ENCODE results near the gene SCN5A. TPM values are rescaled to one million over a fixed set of nuclear protein-coding genes. Genes with fewer than 3 reads are reported as not detected.

SCN5A gene
- total RNA-seq, 4 donors from 2014 or later = 0.19 TPM; not detected in 3

DNA sequence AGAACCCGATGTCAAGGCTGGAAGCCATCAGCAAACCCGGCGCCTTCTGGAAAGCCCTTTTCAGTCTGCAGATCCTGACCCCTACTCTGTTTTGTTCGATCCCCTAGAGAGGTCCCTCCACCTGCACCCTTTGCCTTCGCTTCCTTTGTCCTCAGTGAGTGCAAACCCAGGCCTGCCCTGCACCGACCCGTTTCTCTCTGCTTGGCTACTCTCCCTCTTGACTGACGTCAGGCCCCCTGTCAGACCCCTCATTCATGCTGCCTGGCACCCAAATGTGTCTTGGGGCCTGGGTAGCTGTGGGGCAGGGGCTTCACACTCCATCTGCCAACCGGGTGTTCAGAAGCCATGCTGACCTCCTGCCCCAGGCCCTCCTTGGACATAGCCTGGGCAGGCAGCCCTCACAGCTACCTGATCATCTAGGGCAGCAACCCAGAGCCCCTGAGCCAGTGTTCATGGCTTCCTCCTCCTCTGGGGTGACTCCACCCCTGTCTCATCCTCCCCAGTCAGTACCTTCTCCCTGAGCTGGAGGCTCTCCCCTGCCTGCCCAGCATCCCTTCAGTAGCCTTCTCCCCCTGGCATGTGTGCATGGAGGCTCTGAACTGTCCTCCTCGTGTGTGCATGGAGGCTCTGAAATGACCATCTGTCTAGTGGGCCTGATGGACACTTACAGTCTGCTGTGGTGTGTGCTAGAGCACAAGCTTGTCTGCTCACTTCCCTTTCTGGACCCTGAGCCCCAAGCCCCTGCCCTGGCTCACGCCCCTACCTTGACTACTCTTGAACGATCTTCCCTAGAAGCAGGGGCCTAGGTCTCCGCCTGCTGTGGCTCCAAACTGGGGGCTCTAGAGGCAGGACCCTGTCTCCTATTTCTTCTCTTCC is 83.9 kb downstream of the SCN5A start:
- TF ChIP-seq, protein P1, sequence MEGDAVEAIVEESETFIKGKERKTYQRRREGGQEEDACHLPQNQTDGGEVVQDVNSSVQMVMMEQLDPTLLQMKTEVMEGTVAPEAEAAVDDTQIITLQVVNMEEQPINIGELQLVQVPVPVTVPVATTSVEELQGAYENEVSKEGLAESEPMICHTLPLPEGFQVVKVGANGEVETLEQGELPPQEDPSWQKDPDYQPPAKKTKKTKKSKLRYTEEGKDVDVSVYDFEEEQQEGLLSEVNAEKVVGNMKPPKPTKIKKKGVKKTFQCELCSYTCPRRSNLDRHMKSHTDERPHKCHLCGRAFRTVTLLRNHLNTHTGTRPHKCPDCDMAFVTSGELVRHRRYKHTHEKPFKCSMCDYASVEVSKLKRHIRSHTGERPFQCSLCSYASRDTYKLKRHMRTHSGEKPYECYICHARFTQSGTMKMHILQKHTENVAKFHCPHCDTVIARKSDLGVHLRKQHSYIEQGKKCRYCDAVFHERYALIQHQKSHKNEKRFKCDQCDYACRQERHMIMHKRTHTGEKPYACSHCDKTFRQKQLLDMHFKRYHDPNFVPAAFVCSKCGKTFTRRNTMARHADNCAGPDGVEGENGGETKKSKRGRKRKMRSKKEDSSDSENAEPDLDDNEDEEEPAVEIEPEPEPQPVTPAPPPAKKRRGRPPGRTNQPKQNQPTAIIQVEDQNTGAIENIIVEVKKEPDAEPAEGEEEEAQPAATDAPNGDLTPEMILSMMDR (IDR thresholded peaks at IDR 0.05; ENCODE audit: low read depth) = no peak

DNA sequence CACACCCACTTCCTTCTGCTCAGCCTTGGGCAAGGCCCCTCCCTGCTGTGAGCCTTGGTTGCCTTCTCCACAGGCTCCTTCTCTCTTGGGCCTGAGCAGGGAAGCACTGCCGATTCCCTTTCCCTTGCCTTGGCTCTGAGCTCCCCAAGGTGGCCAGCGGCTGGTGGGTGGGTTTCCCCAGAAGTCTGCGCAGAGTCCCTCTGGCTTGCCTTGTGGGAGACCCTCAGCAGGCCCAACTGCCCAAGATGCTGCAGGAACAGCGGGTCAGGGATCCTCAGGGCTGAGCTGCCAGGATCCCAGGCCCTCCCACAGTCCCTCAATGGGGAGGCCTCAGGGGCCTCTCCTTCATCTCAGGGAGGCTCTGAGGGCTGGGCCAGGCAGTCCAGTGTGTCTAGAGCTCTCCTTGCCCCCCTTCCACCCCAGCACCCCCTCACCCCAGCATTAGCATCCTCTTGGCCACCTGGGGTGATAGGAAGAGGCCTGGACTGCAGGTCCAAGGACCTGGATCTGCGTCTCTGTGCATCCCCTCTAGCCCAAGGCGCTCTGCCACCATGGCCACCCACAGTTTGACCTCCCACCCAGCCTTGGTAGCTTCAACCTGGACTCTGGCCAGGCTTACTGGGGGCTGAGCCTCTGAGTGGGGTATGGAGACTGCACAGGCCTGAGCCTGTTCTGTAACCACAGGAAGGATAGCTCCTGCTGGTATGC is 84.7 kb downstream of the SCN5A start:
- TF ChIP-seq, protein P1 (IDR thresholded peaks at IDR 0.05; ENCODE audit: low read depth) = no peak

DNA sequence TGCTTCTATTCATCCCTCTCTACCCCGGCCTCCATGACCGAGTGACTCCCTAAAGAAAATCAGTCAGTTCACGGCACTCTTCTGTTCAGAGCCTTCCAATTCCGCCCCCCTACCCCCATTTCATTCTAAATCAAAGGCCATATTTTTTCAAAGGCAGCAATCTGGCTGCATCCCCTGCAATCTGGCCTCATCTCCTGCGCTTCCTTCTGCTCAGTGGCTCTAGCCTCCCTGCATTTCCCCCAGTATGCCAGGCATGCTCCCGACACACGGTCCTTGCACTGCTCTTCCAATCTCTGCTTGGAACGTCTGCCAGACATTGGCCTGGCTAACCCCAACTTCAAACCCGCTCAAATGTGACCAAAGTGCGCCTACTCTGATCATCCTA is 85.6 kb downstream of the SCN5A start:
- TF ChIP-seq, protein P1 (IDR thresholded peaks at IDR 0.05; ENCODE audit: low read depth) = no peak

DNA sequence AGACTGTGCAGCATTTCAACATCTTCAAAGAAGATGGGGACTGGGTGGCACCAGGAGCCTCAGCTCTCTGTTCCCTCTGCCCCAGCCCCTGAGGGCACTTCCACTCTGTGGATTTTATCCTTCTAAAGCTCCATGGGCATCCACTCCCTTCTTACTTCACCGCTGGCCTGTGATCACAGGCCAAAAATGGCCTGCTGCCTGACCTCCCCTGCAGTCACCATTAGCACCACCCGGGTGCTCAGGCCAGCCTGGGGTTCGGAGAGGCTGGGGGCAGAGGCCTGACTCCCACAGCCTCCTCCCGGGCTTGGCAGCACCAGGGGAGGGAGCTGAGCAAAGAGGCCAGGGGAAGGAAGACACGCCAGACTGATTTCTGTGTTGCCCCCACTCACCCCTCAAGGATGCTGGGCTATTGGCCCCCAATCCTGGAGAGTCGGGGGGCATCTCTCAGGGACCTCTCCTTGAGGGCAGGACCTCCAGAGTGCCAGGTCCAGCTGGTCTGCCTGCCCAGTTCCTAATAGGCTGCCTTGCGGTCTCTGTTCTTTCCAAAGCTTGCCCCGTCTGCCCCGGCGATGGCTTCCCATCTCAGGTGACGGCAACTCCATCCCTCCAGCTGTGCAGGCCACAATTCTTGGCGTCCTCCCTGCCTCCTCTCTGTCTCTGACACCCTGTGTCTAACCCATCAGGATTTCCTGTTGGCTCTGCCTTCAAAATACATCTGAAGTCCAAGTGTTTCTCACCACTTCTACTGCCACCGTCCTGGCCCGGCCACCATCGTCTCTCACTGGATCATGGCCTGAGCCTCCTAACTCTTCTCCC is 86.2 kb downstream of the SCN5A start:
- TF ChIP-seq, protein P1 (IDR thresholded peaks at IDR 0.05; ENCODE audit: low read depth) = no peak

DNA sequence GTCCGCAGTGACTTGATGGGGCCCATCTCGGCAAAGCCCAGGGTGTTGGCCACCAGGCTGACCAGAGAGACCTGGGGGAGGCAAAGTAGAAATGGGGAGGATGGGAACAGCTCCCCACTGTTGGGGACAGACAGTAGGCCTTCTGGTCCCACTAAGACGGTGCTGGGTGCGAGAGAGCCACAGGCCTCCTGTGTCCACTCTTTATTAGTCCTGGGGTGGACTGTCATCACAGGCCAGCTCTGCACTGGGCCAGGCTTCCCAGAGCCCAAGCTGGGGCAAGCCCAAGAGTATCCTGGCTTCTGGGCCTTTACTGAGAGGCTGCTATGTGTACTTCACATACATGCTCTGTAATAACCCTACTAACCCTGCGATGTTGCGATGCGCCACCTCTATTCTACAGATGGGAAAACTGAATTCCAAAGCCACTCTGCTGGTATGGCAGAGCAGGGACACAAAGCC is 87.0 kb downstream of the SCN5A start:
- TF ChIP-seq, protein P1 (IDR thresholded peaks at IDR 0.05; ENCODE audit: low read depth) = no peak

DNA sequence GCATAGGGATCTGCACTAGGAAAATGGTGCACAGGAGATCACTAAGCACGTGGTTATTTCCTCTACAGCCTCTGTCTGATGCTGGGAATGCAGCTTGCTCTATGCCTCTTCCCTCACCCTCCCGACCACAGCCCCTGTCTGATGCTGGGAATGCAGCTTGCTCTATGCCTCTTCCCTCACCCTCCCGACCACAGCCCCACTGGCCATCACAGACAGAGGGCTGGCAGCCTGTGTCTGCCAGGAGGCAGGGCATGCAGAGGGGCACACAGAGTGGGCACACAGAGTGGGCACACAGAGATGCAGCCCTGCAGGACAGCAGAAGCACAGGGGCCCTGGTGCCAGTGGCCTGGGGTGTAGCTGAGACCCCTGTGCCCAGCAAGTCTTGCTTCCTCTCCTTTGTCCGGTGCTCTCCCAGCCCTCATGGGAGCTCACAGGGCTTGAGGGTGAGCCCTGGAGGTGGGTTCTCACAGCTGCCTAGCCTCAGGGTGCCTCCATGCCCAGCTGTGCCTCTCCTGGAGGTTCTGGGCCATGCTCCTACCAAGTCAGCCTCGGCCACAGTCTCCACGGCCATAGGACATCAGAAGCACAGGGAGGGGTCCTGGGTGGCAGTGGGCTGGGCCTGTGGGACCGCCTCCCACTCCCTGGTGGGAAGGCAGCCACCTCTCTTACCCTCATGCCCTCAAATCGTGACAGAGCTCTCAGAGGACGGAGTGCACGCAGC is 87.6 kb downstream of the SCN5A start:
- TF ChIP-seq, protein P1 (IDR thresholded peaks at IDR 0.05; ENCODE audit: low read depth) = no peak
